Kidney tubule cell (primary cell): ENCODE data around the gene SUMO1.

Experiments used
- DNase-seq: peaks from one replicate; pipeline ENCODE4 v3.0.0-alpha.2; 2018; ENCODE audit warnings: low spot score

The SUMO1 gene

DNA sequence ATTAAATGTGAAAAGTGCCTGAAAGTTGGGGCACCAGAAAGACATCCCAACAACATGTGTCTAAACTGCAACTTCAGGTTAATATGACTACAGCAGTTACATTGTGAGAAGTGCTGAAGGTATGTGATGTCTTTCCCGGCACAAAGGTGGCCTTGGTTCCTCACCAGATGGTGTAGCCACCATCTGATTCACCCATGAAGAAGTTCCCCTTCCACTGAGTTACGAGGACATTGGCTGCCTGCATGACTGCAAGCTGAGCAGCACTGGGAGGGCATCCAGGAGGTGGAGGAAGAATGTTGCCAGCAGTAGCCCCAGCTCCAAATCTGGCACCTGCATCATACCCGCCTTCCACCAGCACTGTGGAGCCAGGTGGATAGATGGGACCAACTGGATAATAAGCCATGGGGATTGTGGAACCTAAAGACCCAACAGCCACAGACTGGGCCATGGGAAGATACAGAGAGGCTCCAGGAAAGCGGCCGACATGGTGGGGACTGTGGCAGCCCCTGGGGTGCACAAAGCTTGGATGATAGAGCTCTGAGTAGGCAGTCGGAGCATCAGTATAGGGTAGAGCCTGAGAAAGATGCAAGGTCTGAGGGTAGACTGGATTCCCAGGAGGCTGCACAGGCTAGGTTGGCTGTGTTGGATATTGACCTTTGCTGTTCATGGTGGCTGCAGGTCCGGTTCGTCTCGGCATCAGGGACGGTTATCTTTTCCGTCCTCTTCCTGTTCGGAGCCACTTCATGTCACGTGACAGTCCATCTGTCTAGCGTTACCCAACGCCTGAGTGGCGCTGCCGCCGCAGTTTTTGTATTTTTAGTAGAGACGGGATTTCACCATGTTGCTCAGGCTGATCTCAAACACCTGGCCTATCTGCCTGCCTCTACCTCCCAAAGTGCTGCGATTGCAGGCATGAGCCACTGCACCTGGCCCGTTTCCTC lies 36.9 kb downstream of the SUMO1 start:
- DNase-seq: no peak

DNA sequence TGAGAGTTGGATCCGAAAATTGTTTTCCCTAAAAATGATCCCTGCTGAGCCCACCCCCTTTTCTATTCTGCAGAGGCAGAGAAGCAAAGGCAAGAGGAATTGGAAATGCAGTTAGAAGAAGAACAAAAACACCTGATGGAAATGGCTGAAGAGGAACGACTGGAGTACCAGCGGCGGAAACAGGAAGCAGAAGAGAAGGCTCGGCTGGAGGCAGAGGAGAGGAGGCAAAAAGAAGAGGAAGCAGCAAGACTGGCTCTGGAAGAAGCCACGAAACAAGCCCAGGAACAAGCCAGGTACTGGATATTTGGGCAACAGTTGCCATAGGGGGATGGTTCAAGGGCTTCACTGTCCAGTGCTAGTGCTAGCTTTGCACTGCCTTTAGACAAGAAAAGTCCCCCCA lies 41.7 kb downstream of the SUMO1 start:
- DNase-seq: no peak

DNA sequence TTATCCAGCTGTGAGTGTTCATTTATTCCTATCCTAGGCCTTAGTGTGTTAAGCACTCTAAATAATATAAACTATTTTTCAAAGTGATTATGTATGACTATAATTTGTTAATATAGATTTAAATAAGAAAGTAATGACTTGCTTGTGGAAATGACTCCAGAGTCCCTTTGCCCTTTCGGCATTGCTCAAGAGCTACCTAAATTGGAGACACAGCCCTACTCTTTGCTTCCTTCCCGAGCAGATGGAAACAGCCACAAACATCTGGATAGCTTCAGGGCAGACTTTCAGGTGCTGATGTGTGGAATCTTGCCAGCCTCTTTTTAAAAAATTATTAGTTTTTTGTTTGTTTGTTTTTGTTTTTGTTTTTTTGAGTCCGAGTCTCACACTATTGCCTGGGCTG lies 44.0 kb downstream of the SUMO1 start:
- DNase-seq: no peak

DNA sequence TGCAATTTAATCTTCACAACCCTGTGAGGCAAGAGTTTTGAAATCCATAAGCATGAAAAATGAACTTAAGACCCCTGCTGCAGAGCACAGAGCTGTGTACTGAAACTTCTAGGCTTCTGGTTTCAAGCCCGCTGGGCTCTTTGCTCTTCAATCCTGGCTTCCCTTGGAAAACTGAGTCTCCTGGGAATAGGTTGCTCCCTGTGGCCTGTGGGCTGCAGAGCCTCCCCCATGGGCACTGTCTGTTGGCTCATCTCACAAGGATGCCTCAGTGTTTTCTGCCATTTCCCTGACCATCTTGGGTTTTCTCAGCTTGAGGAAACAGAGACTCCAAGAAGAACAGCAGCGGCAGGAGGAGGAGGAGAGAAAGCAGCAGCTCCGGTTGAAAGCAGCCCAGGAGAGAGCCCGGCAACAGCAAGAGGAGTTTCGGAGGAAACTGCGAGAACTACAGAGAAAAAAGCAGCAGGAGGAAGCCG lies 44.5 kb downstream of the SUMO1 start:
- no peak for DNase-seq

DNA sequence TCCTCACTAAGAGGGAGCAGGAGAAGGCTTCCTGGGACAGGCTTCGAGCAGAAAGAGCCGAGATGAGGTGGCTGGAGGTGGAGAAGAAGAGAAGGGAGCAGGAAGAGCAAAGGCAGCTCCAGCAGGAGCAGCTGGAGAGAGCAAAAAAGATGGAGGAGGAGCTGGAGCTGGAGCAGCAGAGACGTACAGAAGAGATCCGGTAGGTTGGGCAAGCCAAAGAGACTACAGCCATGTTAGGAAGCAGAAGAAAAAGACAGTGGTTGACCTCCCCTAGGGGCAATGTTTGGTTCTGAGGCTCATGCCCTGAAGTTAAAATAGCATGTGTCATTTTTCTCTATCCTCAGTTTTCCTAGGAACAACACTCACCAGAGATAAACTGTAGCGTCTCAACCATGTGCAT lies 45.1 kb downstream of the SUMO1 start:
- no peak for DNase-seq

DNA sequence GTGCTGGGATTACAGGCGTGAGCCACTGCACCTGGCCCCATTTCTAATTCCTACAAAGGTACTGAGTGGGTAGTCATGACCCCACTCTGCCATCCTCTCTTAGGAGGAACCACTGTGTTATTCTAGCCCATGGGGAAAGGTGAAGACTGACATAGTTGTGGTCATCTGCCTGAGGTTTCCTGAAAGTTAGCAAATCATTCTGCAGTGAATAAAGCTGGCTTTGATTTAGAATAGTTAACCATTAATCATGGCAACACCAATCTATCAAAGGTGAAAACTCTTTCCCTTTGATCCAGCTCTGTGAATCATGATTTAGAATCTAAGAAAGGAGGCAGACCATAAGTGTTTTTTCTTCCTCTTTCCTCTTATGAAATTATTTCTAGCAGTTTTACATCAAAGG lies 50.8 kb downstream of the SUMO1 start:
- DNase-seq: peak; percentile 97

DNA sequence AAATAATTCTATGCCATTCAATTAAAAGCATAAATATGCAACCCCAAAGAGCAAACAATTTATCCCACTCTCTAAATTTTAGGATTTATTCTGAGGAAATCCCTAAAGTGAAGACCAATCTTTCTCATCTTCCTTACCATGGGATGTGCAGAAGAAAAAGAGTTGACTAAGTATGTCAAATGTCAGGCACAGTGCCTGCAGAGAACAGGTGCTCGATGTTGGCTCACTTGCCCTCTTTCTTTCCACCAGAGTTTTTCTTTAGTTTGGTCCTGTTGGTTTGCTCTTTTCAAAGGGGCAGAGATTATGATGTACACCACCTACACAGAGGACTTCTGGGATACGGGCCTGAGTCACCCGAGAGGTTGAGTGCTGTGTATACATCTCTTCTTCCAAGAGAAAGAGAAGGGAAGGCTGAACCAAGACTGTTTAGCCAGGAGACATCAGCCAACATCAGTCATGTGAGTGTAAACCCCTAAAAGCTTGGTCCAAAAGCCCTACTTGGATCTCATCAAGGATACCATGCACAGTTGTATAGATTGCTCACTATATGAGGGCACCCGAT lies 51.7 kb downstream of the SUMO1 start:
- DNase-seq: no peak

DNA sequence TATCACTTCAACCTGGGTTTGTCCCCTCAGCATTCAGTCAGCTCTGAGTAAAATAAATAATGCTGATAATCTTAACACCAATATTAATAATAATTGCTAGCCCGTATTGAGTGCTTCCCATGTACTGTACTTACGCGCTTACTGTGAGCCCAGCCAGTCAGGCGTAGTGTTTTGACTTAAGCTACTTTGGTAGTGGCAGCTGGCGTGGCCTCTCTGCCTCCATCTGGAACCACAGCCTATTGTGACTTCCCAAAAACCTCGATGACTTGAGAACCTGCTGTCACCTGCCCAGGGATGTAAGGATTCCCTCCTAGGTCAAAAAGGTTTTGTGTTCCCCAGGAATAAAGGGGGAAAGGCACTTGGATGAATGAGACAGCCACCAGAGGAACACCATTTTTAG lies 53.2 kb downstream of the SUMO1 start:
- no peak for DNase-seq

DNA sequence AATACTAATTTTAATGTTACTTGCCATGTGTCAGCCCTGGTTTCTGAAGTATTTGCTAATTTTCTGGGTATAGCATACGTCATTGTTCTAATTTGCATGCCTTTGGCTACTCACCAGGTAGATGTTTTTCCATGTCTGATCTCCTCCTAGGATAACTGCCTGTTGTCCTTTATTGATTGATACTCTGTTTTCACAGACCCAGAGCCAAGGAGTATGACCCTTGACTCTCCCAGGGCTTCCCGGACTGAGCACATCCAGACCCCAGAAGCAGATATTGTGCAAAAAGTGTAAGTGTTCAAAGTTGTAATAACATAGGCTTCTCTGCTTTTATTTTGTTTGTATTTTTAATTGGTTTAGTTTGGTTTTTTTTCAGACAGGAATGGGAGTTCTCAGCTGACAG lies 53.8 kb downstream of the SUMO1 start:
- DNase-seq: no peak

DNA sequence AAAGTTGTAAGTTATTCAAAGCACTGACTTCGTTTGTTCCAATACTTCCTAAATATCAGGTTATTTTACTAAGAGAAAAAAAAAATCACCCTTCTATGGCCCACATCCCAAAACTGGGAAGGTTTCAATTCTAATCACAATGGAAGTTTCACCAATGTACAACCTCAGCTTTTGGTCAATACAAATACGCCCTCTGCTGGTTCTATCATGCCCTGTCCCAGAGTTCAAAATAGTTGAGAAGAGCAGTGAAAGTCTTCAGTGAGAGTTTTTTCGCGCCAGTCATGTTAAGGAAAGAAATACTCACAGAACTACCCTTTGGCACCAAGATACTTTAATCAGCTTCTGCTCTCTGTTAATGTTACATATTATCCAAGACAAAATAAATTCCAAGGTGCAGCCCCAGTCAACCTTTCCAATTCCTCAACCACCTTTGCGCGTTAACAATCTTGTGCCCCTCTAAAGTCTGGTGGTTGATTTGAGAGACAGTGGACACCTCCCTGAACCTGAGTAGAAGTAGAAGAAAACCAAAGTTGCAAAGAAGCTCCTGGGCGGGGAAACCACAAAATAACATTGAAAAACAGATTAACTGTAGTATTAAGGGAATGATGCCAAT lies 59.9 kb downstream of the SUMO1 start:
- peak; percentile 67 for DNase-seq

DNA sequence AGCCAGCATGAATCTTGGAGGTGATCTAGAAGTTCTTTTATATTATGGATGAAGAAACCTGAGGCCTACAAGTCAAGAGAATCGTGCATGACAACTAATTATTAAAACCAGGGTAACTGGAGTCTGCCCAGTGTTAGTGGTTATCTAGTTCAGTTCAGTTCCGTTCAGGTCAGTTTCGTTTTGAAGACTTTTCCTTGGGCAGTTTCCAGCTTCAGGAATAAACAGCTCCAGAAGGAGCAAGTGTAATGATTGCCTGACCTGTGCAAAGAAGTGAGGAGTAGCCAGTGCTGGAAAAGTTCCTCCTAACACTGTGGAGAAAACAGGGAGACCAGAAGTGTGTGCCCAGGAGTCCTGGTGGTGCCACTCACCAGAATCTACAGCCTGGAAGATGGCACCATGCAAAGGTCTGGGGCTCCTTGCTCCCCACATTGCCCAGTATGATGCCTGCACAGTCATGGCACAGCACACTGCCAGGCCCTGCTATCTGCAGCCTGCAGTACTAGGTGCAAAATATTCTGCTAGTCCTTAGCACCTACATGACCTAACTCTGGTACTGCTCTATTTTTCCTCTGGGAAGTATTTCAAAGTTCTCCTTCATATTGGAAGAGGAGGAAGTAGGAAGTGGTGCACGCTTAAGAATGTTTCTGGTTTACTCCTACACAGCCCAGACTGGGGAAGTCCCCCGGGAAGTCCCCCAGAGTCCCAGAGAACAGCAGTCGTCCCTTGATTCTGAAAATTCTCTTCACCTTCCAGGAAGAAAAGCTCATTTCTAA lies 65.8 kb downstream of the SUMO1 start:
- DNase-seq: peak; percentile 81

DNA sequence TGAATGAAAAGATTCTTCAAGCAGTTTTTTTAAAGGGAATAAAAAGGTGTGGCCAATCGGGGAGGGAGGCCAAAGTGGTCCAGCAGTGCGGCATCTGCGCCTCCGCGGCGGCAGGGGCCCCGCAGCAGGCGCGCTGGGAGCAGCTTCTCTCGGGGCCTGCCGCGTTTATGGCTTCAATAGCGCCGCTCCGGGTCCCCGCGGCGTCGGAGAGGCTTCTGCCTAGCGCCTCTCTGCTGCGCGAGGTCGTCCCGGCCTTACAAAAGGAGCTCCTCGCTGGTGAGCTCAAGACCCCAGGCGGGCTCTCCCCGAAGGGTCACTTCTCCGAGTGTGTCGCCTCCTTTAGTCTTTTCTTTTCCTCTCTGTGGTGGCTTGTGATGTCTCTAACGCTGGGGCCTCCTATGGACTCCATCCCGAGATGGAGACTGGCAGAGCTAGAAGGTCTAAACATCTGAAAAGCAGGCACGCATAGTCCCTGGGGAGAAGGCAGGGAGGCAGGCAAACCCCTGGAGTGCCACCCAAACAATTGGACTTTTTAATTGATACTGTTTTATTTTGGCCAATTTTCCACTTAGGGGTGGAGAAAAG lies 67.1 kb downstream of the SUMO1 start:
- no peak for DNase-seq

DNA sequence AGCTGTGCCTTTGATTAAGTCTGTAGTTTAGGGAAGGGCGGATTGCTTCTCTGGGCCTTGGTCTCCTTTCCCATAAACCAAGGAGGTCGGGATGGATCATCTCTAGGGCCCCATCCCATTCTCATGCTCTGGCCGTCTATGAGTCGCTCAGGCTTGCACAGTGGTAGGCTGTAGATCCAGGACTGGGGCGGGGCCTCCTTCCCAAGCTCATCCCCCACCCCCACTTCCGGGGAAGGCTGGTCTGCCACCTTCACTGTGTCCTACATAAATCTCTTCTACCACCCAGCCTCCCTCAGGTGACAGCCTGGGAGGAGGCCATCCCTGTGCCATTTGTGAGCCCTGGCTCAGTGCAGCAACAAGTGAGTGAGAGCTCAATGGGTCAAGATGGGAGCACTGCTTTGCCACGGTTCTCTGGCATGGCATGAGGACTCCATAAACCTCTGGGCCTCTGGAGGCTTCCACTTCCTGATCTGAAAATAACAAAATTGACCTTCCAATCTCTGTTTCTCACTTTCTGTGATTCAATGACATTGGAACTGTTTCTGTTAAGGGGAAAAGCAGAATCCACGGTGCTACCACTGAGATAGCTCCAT lies 68.5 kb downstream of the SUMO1 start:
- DNase-seq: no peak

DNA sequence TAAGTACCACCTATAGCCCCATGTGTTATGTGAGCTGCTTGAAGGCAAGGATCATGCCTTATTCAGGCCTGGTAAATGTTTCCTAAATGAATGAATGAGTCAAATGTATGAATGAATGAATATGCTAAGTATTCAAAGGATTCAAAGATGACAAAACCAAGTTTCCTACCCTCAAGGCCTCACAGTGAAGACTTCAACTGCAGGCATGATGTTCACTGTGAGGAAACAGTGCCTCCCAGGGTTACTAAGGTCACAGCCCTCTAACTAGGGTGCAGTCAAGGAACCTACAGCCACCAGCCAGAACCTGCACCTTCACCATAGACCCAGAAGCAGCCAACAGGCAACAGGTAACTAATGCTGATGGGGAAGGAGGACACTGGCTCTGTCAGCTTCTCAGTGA lies 69.3 kb downstream of the SUMO1 start:
- DNase-seq: no peak

DNA sequence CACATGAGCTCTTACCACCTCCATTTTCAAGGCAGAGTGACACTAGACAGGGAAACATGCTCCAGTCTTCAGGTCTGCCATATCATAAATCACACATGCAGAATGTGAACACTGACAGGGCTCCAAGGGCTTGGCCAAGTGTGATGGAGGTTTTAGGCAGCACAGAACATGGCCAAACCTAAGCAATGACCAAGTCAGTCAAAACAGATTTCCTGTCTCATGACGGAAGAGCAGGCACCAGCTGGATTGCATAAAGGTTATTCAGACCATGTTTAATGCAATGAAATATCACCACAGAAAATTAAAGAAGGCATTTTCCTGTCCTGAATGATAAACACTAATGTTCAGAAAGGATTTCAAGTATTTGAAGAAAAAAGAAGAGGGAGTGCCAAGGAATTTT lies 72.5 kb downstream of the SUMO1 start:
- DNase-seq: no peak

DNA sequence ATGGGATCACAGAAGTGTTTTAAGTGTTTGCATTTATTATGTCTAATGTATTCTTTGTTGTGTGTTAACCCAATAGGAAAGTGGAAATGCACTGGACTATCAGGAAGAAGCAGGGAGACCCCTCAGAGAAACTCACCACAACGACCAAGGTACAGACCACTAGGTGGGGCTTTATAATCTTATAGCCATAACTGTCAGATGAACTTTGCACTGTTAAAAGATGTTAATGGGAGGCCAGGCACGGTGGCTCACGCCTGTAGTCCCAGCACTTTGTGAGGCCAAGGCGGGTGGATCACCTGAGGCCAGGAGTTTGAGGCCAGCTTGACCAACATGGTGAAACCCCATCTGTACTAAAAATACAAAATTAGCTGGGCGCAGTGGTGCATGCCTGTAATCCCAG lies 73.2 kb downstream of the SUMO1 start:
- DNase-seq: no peak

DNA sequence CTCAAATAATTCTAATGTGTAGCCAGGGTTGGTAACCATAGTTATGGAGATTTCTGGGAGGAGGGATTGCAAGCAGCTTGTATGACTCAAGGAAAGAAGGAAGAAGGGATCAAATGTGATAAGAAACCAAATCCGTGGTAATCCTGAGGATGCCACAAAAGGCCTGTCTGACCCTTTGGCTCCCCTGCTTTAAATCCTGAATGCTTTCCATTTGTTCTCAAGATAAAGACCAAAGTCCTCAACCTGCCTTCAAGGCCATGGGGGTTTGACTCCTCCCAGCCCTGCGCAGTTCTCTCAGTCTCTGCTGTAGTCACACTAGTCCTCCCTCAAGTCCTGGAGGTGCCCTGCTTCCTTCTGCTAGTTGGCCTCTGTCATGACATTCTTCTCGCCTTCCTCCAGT lies 74.0 kb downstream of the SUMO1 start:
- DNase-seq: no peak

DNA sequence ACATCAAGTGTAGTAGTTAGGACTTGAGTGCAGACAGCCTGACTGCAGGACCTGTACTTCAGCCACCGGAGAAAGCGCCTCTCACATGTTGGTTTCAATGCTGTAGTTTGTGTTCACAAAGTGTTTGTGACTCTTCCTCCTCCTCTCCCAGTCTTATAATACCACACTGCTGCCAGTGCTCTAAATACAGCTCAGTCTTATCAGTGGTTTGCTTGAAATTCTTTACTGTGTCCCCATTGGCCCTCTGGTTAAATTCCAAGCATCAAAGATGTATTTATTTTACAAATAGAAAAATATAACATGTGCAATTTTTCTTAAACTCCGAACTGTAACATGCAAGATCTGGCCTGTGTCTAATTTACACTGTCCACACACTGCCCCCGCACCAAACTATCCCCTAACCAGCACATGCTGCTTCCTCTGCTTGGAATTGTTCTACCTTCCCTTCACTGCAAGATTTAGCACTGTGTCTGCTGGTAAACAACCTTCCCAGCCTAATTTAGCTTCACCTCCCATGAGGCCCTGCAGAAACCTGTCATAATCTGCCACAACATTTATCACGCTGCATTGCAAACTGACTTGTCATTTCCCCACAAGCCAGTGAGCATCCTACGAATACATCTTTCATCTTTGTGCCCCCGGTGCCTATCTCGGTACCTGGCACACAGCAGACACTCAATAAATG lies 77.1 kb downstream of the SUMO1 start:
- no peak for DNase-seq

DNA sequence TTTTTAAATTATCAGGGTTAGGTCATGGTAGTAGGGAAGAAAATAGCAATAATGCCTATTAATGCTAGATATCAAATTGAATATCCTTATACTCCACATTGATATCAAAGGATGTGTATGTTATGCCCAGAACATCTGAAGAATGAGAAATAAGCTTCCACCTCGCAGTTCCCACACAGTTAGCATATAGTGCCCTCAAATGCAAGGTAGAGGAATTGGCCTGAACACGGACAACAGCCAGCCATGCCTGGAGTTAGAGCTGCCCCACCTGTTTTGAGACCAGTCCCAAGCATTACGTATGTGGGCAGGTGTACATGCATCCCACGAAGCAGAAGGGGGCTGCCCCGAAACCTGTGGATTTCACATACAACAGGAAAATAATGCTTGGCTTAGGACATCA lies 79.6 kb downstream of the SUMO1 start:
- no peak for DNase-seq

DNA sequence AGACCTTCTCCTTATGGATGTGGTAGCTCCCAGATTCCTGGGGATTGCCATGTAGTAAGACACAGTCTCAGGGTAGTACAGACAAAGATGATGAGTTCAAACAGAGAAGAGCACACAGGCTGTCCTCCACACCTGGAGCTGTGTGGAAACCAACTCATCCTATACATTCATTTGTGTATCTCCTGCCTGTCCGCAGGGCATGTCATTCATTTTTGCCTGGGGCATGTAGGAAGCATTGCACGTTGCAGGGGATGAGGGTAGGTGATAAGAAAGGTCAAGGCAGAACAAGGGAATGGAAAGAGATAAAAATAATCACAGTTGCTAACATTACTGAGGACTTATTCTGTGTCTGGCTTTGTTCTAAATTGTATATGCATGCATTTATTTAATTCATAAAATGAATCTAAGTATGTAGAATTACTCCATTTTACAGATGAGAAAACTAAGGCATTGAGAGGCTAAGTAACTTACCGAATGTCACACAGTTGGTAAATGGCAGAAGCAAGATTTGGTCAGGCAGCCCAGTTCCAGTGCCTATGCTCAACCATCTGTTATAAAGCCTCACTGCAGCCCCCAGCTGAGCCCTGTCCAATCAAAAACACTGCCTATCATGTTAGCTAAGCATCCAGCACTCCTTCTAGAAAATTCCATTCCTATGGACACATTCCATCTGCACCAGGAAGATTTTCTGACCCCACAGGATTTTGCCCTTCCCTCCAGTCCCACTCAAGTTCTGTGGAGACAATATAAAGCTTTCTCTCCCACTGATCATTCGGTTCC lies 81.0 kb downstream of the SUMO1 start:
- DNase-seq: no peak
